Activated T-cell treated with anti-CD3 and anti-CD28 coated beads for 1 hour (primary cell): ENCODE results near the gene ATG2A.

ENCODE experiments used
- DNase-seq: peaks from one replicate; pipeline ENCODE4 v3.0.0-alpha.2; 2020; ENCODE audit warnings: low read depth

Gene ATG2A

GRCh38 chr11:64900774-64901173, 16.2 kb downstream of the ATG2A start:
- no peak for DNase-seq

GRCh38 chr11:64900263-64900678, 16.7 kb downstream of the ATG2A start:
- peak; percentile 45 for DNase-seq

- DNase-seq: no peak
Observed at GRCh38 chr11:64898541-64898940, 18.5 kb downstream of the ATG2A start.

GRCh38 chr11:64898076-64898445, 18.9 kb downstream of the ATG2A start:
- DNase-seq: no peak

- DNase-seq: no peak
Observed at GRCh38 chr11:64897381-64898075, 19.5 kb downstream of the ATG2A start.

- no peak for DNase-seq
Observed at GRCh38 chr11:64896448-64897022, 20.5 kb downstream of the ATG2A start.

GRCh38 chr11:64894812-64895452, 22.1 kb downstream of the ATG2A start:
- DNase-seq: no peak

- peak; percentile 93 for DNase-seq
Observed at GRCh38 chr11:64894070-64894811, 22.8 kb downstream of the ATG2A start.

GRCh38 chr11:64893194-64894069, 23.6 kb downstream of the ATG2A start:
- no peak for DNase-seq

- DNase-seq: no peak
Observed at GRCh38 chr11:64892838-64893193, 24.2 kb downstream of the ATG2A start.

- DNase-seq: no peak
Observed at GRCh38 chr11:64892411-64892831, 24.6 kb downstream of the ATG2A start.

- no peak for DNase-seq
Observed at GRCh38 chr11:64891880-64892279, 25.1 kb downstream of the ATG2A start.

GRCh38 chr11:64891215-64891848, 25.7 kb downstream of the ATG2A start:
- no peak for DNase-seq

GRCh38 chr11:64890522-64890939, 26.5 kb downstream of the ATG2A start:
- no peak for DNase-seq

GRCh38 chr11:64888729-64889511, 28.1 kb downstream of the ATG2A start:
- DNase-seq: no peak

GRCh38 chr11:64888406-64888728, 28.6 kb downstream of the ATG2A start:
- DNase-seq: no peak

GRCh38 chr11:64887757-64888405, 29.1 kb downstream of the ATG2A start:
- peak; percentile 83 for DNase-seq

- DNase-seq: no peak
Observed at GRCh38 chr11:64887234-64887756, 29.7 kb downstream of the ATG2A start.

- no peak for DNase-seq
Observed at GRCh38 chr11:64885367-64886286, 31.4 kb downstream of the ATG2A start.
